SK-N-SH treated with all-trans-retinoic acid at 6 μM for 48 hours (cell line): ENCODE results near the gene LOX.

Experiments
- ATAC-seq: fragments of 200-7000 bp; cut with Tn5 transposase; 3 replicates; pipeline ENCODE4 v1.9.1; 2020; ENCODE audit warnings: mild to moderate bottlenecking, moderate library complexity
- ARNTL ChIP-seq: fragments of 450-650 bp; formaldehyde crosslinking; IDR thresholded peaks from 2 replicates; pipeline ENCODE4 v1.5.0; 2020; ENCODE audit warnings: low read depth, mild to moderate bottlenecking, moderate library complexity, borderline replicate concordance
- BACH2 ChIP-seq: fragments of 250-450 bp; sonication (Bioruptor Pico); IDR thresholded peaks from 2 replicates; pipeline ENCODE4 v1.9.0; 2021; ENCODE audit warnings: mild to moderate bottlenecking, borderline replicate concordance
- CREB5 ChIP-seq: fragments of 250-450 bp; sonication (Bioruptor Pico); IDR thresholded peaks from 2 replicates; pipeline ENCODE4 v1.5.1; 2020; ENCODE audit warnings: low read depth, mild to moderate bottlenecking, moderate library complexity
- CSDC2 ChIP-seq: fragments of 250-450 bp; sonication (Bioruptor Pico); IDR thresholded peaks from 2 replicates; pipeline ENCODE4 v1.5.0; 2020; ENCODE audit warnings: mild to moderate bottlenecking, moderate library complexity
- CSRNP3 ChIP-seq: fragments of 250-450 bp; sonication (Bioruptor Pico); IDR thresholded peaks from 2 replicates; pipeline ENCODE4 v1.5.1; 2021; ENCODE audit warnings: mild to moderate bottlenecking, moderate library complexity
- ESRRG ChIP-seq: fragments of 250-450 bp; sonication (Bioruptor Pico); IDR thresholded peaks from 2 replicates; pipeline ENCODE4 v1.6.1; 2021; ENCODE audit warnings: mild to moderate bottlenecking
- GLIS3 ChIP-seq: fragments of 250-450 bp; sonication (Bioruptor Pico); IDR thresholded peaks from 2 replicates; pipeline ENCODE4 v1.5.0; 2020; ENCODE audit warnings: mild to moderate bottlenecking, moderate library complexity
- ISL1 ChIP-seq: fragments of 250-450 bp; sonication (Bioruptor Pico); IDR thresholded peaks from 2 replicates; pipeline ENCODE4 v2.1.2; 2022; ENCODE audit warnings: mild to moderate bottlenecking, moderate library complexity
- OSR1 ChIP-seq: fragments of 250-450 bp; sonication (Bioruptor Pico); IDR thresholded peaks from 2 replicates; pipeline ENCODE4 v1.8.0; 2022; ENCODE audit warnings: moderate library complexity, mild to moderate bottlenecking, inconsistent platforms
- PATZ1 ChIP-seq: fragments of 250-450 bp; sonication (Bioruptor Pico); IDR thresholded peaks from 2 replicates; pipeline ENCODE4 v1.8.0; 2020; ENCODE audit warnings: mild to moderate bottlenecking, moderate library complexity, borderline replicate concordance
- POU6F1 ChIP-seq: fragments of 250-450 bp; sonication (Bioruptor Pico); IDR thresholded peaks from 2 replicates; pipeline ENCODE4 v1.8.0; 2021; ENCODE audit warnings: low read depth, mild to moderate bottlenecking, moderate library complexity, borderline replicate concordance
- PPARA ChIP-seq: fragments of 250-450 bp; sonication (Bioruptor Pico); IDR thresholded peaks from 2 replicates; pipeline ENCODE4 v1.5.0; 2020; ENCODE audit warnings: mild to moderate bottlenecking, borderline replicate concordance
- RARB ChIP-seq: fragments of 250-450 bp; sonication (Bioruptor Pico); IDR thresholded peaks from 2 replicates; pipeline ENCODE4 v1.8.0; 2021; ENCODE audit warnings: mild to moderate bottlenecking, moderate library complexity
- SNAI2 ChIP-seq: fragments of 250-450 bp; sonication (Bioruptor Pico); IDR thresholded peaks from 2 replicates; pipeline ENCODE4 v1.5.0; 2020; ENCODE audit warnings: mild to moderate bottlenecking, moderate library complexity
- TCF4 ChIP-seq: fragments of 250-450 bp; sonication (Bioruptor Pico); IDR thresholded peaks from 2 replicates; pipeline ENCODE4 v1.8.0; 2021; ENCODE audit warnings: mild to moderate bottlenecking, moderate library complexity, borderline replicate concordance
- TOX ChIP-seq: fragments of 250-450 bp; sonication (Bioruptor Pico); IDR thresholded peaks from 2 replicates; pipeline ENCODE4 v1.8.0; 2021; ENCODE audit warnings: mild to moderate bottlenecking, moderate library complexity, borderline replicate concordance
- ZC3H10 ChIP-seq: fragments of 250-450 bp; sonication (Bioruptor Pico); IDR thresholded peaks from 2 replicates; pipeline ENCODE4 v1.5.1; 2021; ENCODE audit warnings: mild to moderate bottlenecking, moderate library complexity
- ZFP3 ChIP-seq: fragments of 250-450 bp; sonication (Bioruptor Pico); IDR thresholded peaks from 2 replicates; pipeline ENCODE4 v1.5.0; 2020; ENCODE audit warnings: mild to moderate bottlenecking, moderate library complexity
- ZFP30 ChIP-seq: fragments of 450-650 bp; formaldehyde crosslinking; IDR thresholded peaks from 2 replicates; pipeline ENCODE4 v1.5.0; 2022; ENCODE audit warnings: mild to moderate bottlenecking, moderate library complexity
- ZNF565 ChIP-seq: fragments of 450-650 bp; formaldehyde crosslinking; conservative IDR thresholded peaks from 2 replicates; pipeline ENCODE4 v1.5.0; 2020; ENCODE audit warnings: low read depth, mild to moderate bottlenecking, moderate library complexity
- ZNF70 ChIP-seq: fragments of 450-650 bp; formaldehyde crosslinking; IDR thresholded peaks from 2 replicates; pipeline ENCODE4 v1.5.0; 2020; ENCODE audit warnings: mild to moderate bottlenecking, moderate library complexity
- ZNF8 ChIP-seq: fragments of 450-650 bp; formaldehyde crosslinking; IDR thresholded peaks from 2 replicates; pipeline ENCODE4 v1.5.0; 2020; ENCODE audit warnings: mild to moderate bottlenecking, moderate library complexity

LOX gene

GRCh38 chr5:122126177-122126755, 48.2 kb upstream of the LOX start:
- no peak for TF ChIP-seq OSR1 (CRISPR knock-in tag)
- TF ChIP-seq TOX, result no peak
- TF ChIP-seq CSRNP3 (CRISPR knock-in tag), result no peak
- no peak for TF ChIP-seq ISL1 (CRISPR knock-in tag)
- no peak for TF ChIP-seq GLIS3 (CRISPR knock-in tag)
- TF ChIP-seq SNAI2 (CRISPR knock-in tag), result no peak
- no peak for TF ChIP-seq BACH2 (CRISPR knock-in tag)
- TF ChIP-seq CSDC2 (CRISPR knock-in tag), result no peak
- no peak for TF ChIP-seq ZFP30 (CRISPR knock-in tag)
- no peak for TF ChIP-seq ZNF70
- no peak for TF ChIP-seq ARNTL (CRISPR knock-in tag)
- TF ChIP-seq PPARA (CRISPR knock-in tag), result no peak
- TF ChIP-seq CREB5, result no peak
- no peak for TF ChIP-seq ESRRG (CRISPR knock-in tag)
- no peak for TF ChIP-seq ZC3H10
- TF ChIP-seq POU6F1 (CRISPR knock-in tag), result no peak
- TF ChIP-seq TCF4 (CRISPR knock-in tag), result no peak
- TF ChIP-seq PATZ1 (CRISPR knock-in tag), result no peak
- no peak; the same call in 2 of the 3 replicates for ATAC-seq

- TF ChIP-seq ZNF8 (CRISPR knock-in tag) (no peak), GLIS3 (CRISPR knock-in tag) (no peak), ISL1 (CRISPR knock-in tag) (no peak), PPARA (CRISPR knock-in tag) (no peak), ZNF565 (CRISPR knock-in tag) (no peak), ZC3H10 (no peak), OSR1 (CRISPR knock-in tag) (no peak), ZFP30 (CRISPR knock-in tag) (no peak), SNAI2 (CRISPR knock-in tag) (no peak), CSDC2 (CRISPR knock-in tag) (no peak), ZFP3 (no peak), ESRRG (CRISPR knock-in tag) (no peak), CREB5 (no peak)
- no peak for ATAC-seq
Measured at GRCh38 chr5:122124766-122125165, 46.7 kb upstream of the LOX start.

- ATAC-seq, result no peak
- TF ChIP-seq PATZ1 (CRISPR knock-in tag) (no peak), CREB5 (no peak), TOX (no peak), RARB (CRISPR knock-in tag) (no peak), TCF4 (CRISPR knock-in tag) (no peak), CSDC2 (CRISPR knock-in tag) (no peak), ZNF70 (no peak), ISL1 (CRISPR knock-in tag) (no peak), CSRNP3 (CRISPR knock-in tag) (no peak), ARNTL (CRISPR knock-in tag) (no peak), ZC3H10 (no peak), ZNF8 (CRISPR knock-in tag) (no peak), GLIS3 (CRISPR knock-in tag) (no peak)
Measured at GRCh38 chr5:122121479-122122465, 43.7 kb upstream of the LOX start.
